Tibial artery (tissue), 4 donors: ENCODE measurements around the gene FBRS.

Experiments used
- DNase-seq, 2 donors: peaks; one replicate each; pipeline ENCODE4 v3.0.0-alpha.2; 2019
- H3K27ac ChIP-seq, 2 donors: fragments of 200-600 bp; sonication (generic) in 1 of 2; 1 replicate in 1 of 2; 2 replicates in 1 of 2; pipeline ENCODE4 v1.5.1; 2018 to 2019; ENCODE audit warnings: mild to moderate bottlenecking in 1 of 2
- H3K27me3 ChIP-seq, 2 donors: fragments of 200-600 bp; sonication (generic) in 1 of 2; one replicate each; pipeline versions ENCODE4 v1.5.1 to v1.6.0; 2016 to 2019
- H3K36me3 ChIP-seq, 3 donors: fragments of 200-600 bp; sonication (generic) in 2 of 3; one replicate each; pipeline ENCODE4 v1.5.1; 2016 to 2019; ENCODE audit warnings: mild to moderate bottlenecking in 2 of 3
- H3K4me1 ChIP-seq, 4 donors: fragments of 200-600 bp; sonication (generic) in 2 of 4; 1 replicate in 3 of 4; 2 replicates in 1 of 4; pipeline ENCODE4 v1.5.1; 2016 to 2019
- H3K4me3 ChIP-seq, 2 donors: fragments of 200-600 bp; sonication (generic) in 1 of 2; 1 replicate in 1 of 2; 2 replicates in 1 of 2; pipeline ENCODE4 v1.5.1; 2018 to 2019; ENCODE audit warnings: mild to moderate bottlenecking in 2 of 2
- H3K9me3 ChIP-seq, 3 donors: fragments of 200-600 bp; sonication (generic) in 1 of 3; one replicate each; pipeline ENCODE4 v1.5.1; 2016 to 2019
- CTCF ChIP-seq, 2 experiments: fragments of 200-600 bp in 1 of 2; fragments of 450-650 bp in 1 of 2; IDR thresholded peaks; one replicate each; pipeline ENCODE4 v1.5.1; 2017 to 2019; ENCODE audit warnings: antibody characterized with exemption in 2 of 2, mild to moderate bottlenecking in 1 of 2, moderate library complexity in 1 of 2
- intact Hi-C: fragments of 100-400 bp; cut with DNase I; formaldehyde crosslinking; loops from one replicate; pipeline ENCODE4 v1.15.0; 2023; ENCODE audit warnings: low total_unique reads

FBRS gene

GRCh38 chr16:30663038-30663437, 4.8 kb downstream of the FBRS start:
- peaks cover 48 to 72% (median 70%) of the 10 kb centered on the region in 3 donors for H3K36me3 ChIP-seq
- intact Hi-C loops, result no loop called here
- H3K4me1 ChIP-seq, result peaks cover 0 to 46% (median 33%) of the 10 kb centered on the region in 4 donors
- H3K4me3 ChIP-seq, result no peak overlapping the region
- no peaks in the 10 kb centered on the region for H3K9me3 ChIP-seq
- no peaks in the 10 kb centered on the region for H3K27me3 ChIP-seq
- no peak for DNase-seq
- no peak for TF ChIP-seq CTCF (IDR thresholded peaks at IDR 0.05)
- H3K27ac ChIP-seq, result no peak overlapping the region

DNA sequence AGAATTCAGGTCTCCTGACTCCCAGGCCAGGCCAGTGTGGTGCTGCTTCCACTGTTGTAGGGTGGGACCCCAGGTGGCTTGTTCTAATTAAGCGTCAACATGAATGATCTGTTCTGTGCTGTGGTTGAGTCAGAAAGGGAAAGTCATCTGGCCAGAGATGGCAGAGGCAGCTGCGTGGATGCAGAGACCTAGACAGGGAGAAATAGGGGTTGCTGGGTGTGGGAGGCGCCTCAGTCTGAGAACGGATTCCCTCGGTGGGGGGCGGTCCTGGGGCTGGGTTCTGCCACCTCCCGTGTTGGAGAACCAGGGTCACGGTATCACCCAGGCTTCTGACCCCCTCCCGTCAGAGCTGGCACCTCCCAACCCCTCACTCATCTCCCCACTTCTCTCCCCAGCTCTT, 5.6 kb downstream of the FBRS start:
- Histone ChIP-seq H3K9me3 (no peaks in the 10 kb centered on the region), H3K27me3 (no peaks in the 10 kb centered on the region), H3K4me3 (no peak overlapping the region), H3K36me3 (peaks cover 55 to 80% (median 78%) of the 10 kb centered on the region in 3 donors), H3K4me1 (peaks cover 0 to 46% (median 33%) of the 10 kb centered on the region in 4 donors), H3K27ac (no peak overlapping the region)
- no peak for DNase-seq
- intact Hi-C loops, result no loop called here
- no peak for TF ChIP-seq CTCF (IDR thresholded peaks at IDR 0.05)

GRCh38 chr16:30664616-30665109, 6.4 kb downstream of the FBRS start:
- H3K4me1 ChIP-seq, result peaks cover 0 to 45% (median 33%) of the 10 kb centered on the region in 4 donors
- H3K9me3 ChIP-seq, result no peaks in the 10 kb centered on the region
- intact Hi-C loops, result no loop called here
- no peaks in the 10 kb centered on the region for H3K27me3 ChIP-seq
- no peak for DNase-seq
- no peak overlapping the region for H3K4me3 ChIP-seq
- TF ChIP-seq CTCF (IDR thresholded peaks at IDR 0.05), result no peak
- peaks cover 64 to 88% (median 87%) of the 10 kb centered on the region in 3 donors for H3K36me3 ChIP-seq
- no peak overlapping the region for H3K27ac ChIP-seq

GRCh38 chr16:30665155-30665829, 7.1 kb downstream of the FBRS start:
- Histone ChIP-seq H3K4me3 (no peak overlapping the region), H3K27me3 (no peaks in the 10 kb centered on the region), H3K27ac (no peak overlapping the region), H3K9me3 (no peaks in the 10 kb centered on the region), H3K36me3 (peaks cover 70 to 95% (median 93%) of the 10 kb centered on the region in 3 donors), H3K4me1 (peaks cover 0 to 38% (median 29%) of the 10 kb centered on the region in 4 donors)
- intact Hi-C loops, result no loop called here
- no peak for TF ChIP-seq CTCF (IDR thresholded peaks at IDR 0.05)
- DNase-seq, result no peak

GRCh38 chr16:30665830-30666190, 7.6 kb downstream of the FBRS start:
- H3K4me1 ChIP-seq, result peaks cover 0 to 33% (median 24%) of the 10 kb centered on the region in 4 donors
- H3K4me3 ChIP-seq, result no peak overlapping the region
- TF ChIP-seq CTCF (IDR thresholded peaks at IDR 0.05), result no peak
- H3K36me3 ChIP-seq, result peaks cover 70 to 99% (median 96%) of the 10 kb centered on the region in 3 donors
- no peak for DNase-seq
- H3K9me3 ChIP-seq, result no peaks in the 10 kb centered on the region
- H3K27me3 ChIP-seq, result no peaks in the 10 kb centered on the region
- no peak overlapping the region for H3K27ac ChIP-seq
- intact Hi-C loops, result no loop called here
